ENCODE data around the gene RAI1. TPM values are rescaled to one million over a fixed set of nuclear protein-coding genes. Genes with fewer than 3 reads are reported as not detected.
A peak's percentile ranks its signal among the peaks of the same experiment; 100 is the strongest.

The RAI1 gene
- total RNA-seq, 1 donor from 2014 or later: 20.4 TPM

GRCh38 chr17:17819561-17819995 lies 138.3 kb downstream of the RAI1 start:
- ATAC-seq: peak; percentile 46

DNA sequence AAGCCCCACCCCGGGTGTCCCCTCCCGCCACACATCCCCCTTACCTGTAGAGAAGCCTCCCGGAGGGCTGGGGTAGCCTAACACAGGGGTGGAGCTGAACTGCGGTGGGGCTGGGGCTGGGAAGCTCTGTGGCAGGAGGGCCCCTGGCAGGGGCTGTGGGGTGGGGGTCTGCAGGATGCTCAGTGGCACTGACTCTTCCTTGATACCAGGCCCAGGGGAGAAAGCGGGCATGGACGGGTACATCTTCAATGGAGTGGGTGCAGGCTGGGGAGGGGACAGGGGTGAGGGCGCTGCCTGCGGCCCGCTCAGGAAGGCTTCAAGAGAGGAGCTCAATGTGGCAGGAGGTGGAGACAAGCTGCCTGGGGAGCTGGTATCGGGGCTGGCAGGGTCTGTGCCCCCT lies 138.8 kb downstream of the RAI1 start:
- ATAC-seq: no peak

DNA sequence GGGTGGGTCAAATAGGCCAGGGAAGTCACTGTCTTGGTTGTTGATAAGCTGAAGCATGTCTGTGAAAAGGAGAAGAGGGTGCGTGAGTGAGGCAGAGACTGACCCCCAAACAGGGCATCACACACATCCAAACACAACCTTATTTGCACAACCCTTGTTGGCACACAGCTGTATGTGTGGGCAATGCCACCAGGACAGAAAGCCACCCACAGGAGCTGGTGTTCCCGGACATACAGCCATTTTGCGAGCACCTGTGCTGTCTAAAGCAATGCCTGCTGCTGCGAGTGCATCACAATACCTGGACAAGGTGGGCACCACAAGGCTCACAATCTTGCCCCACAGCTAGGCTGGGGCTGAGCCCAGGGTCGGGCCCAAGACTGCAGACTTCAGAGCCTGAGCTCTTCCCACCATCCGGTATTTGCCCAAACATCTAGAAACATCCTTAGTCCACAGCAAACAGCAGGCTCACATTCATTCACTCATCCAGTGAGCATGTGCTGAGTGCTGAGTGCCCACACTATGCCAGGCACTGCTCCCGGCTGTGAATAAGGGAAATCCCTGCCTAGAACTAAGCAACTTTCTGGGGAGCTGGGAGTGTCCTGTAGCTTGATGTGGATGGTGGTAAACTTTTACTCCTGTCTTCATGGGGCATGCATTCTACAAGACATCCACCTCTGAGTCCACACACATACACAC lies 139.4 kb downstream of the RAI1 start:
- ATAC-seq: no peak

GRCh38 chr17:17822189-17822588 lies 140.9 kb downstream of the RAI1 start:
- ATAC-seq: no peak

GRCh38 chr17:17822616-17823015 lies 141.4 kb downstream of the RAI1 start:
- ATAC-seq: no peak

- peak; percentile 80 for ATAC-seq
Measured at GRCh38 chr17:17823433-17824118, 142.3 kb downstream of the RAI1 start.

GRCh38 chr17:17824119-17824782 lies 143.0 kb downstream of the RAI1 start:
- no peak for ATAC-seq

GRCh38 chr17:17824783-17825614 lies 143.7 kb downstream of the RAI1 start:
- no peak for ATAC-seq

GRCh38 chr17:17826342-17826713 lies 145.1 kb downstream of the RAI1 start:
- no peak for ATAC-seq

- no peak for ATAC-seq
Measured at GRCh38 chr17:17826942-17827785, 145.9 kb downstream of the RAI1 start.

GRCh38 chr17:17827826-17828621 lies 146.8 kb downstream of the RAI1 start:
- ATAC-seq: no peak

DNA sequence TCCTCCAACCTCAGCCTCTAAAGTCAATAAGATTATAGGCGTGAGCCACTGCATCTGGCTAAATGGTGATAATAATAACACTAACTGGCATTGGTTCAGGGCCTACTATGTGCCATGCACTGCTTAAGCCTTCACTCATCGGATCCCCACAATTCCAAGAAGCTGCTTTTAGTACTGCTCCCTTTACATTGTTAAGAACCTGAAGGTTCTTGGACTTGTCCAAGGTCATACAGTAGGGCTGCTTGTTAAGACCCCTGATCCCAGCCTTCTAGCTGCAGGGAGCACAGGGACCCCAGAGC lies 149.0 kb downstream of the RAI1 start:
- ATAC-seq: no peak

GRCh38 chr17:17830740-17831207 lies 149.5 kb downstream of the RAI1 start:
- no peak for ATAC-seq

DNA sequence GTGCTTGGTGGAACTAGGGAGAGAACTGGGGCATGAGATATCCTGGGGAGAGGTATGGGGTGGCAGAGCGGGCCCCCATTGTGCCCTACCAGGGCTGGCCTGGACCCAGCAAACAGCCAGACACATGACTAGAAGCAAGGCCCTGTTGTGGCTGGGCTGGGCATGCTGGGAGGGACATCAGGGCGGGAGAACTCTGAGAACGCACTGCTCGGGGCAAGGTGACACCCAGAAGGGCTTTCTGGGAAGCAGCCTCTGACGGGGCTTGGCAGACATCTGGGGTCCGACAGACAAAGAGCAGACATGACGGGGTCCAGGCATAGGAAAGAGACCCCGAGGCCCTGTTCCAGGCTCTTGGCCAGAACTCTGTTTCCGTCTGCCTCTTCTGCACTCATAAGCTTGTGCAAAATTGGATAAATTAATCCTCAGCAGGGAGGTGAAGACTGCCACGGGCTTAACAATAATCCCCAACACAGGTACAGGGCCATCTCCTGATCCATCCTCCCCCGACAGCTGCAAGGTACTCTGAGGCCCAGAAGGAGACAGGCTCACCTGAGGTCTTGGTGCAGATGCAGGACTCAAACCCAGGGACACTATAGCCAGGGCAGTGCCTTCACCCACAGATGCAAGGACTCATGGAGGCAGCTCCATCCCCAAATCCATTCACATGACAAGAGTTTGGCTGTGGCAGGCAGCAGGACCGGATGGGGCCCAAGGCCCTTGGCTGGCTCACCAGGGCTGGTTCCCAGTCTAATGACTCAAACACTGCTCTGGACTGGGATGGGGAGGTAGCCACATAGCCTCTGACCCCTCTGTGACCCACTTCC lies 150.2 kb downstream of the RAI1 start:
- ATAC-seq: no peak

GRCh38 chr17:17832032-17832363 lies 150.7 kb downstream of the RAI1 start:
- ATAC-seq: no peak

- no peak for ATAC-seq
Measured at GRCh38 chr17:17833658-17834357, 152.6 kb downstream of the RAI1 start.

DNA sequence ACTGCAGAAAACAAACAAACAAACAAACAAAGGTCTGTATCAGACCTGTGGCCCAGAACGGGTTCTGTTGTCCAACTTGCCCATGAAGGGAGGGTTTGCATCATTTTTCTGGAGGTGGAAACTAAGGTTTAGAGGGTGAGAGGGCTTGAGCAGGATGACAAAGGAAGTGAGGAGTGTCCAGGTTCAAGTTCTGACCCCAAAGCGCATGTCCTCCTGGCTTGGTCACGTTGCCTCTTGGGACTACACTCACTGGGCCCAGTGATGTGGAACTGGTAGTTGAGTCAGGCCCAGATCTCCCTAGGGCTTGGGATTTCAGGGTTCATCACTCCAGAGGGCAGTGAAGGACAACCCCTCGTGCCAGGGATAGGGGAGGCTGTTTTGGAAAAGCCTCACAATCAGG lies 153.7 kb downstream of the RAI1 start:
- no peak for ATAC-seq

DNA sequence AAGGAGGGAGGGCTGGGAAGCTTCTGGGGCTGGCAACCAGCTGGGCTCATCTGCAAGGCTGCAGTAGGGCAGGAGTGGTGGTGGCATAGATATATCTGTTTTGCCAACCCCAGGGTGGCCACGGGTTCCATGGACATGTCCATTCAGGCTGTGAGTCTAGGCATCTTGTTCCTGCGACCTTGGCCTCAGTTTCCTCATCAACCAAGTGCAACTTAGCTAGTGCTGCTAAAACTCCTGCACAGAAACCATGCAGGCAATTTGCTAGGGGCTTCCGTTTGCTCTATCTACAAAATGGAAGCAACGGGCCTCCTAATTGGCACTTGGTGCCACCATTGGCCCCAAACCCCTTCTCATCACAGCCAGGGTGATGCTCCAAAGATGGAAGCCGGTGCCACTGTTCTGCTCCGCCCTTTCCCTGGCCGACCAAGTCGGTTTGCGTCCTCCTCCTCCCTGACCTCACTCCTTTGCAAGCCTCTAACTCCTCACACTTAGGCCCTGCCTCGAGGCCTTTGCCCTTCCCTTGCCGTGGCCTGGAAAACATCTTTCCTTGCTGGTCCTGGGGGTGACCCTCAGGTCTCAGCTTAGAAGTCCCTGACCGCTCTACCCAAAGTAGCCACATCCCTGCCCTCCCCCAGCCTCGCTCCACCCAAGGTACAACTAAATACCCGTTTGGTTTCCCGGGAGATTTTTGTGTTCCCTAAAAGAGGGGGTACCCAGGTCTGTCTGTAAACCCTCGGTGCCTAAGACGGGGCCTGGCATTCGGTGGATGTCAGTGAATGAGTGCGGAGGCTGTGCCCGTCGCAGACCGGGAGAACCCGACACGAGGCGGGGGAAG lies 154.4 kb downstream of the RAI1 start:
- no peak for ATAC-seq
